A673 (cell line): ENCODE data around the gene TOGARAM1. TPM values are rescaled to one million over a fixed set of nuclear protein-coding genes. Genes with fewer than 3 reads are reported as not detected.

Experiments
- BruUV-seq: library from RNA; stranded (reverse); fragments of 400-500 nt; replicated peaks from 2 replicates; lab custom pipeline; 2021; lab: Mats Ljungman, UMichigan
- CTCF ChIA-PET: fragments of 300-600 bp; sonication (Branson Sonifier 250); formaldehyde crosslinking; loops from one replicate; lab custom pipeline; 2022; ENCODE audit warnings: antibody characterized with exemption; lab: Charles Lee
- POLR2A ChIA-PET: fragments of 300-600 bp; sonication (Branson Sonifier 250); formaldehyde crosslinking; loops from one replicate; lab custom pipeline; 2022; ENCODE audit warnings: antibody characterized with exemption; ENCODE audit not compliant: low non-redundant PET; lab: Charles Lee
- DNase-seq: peaks from one replicate; pipeline ENCODE4 v3.0.0-alpha.2; 2015; ENCODE audit warnings: low spot score
- H3K27ac ChIP-seq: fragments of 200-600 bp; sonication (generic); 2 replicates; pipeline ENCODE4 v1.5.1; 2016; ENCODE audit warnings: mixed run types, low read depth, mild to moderate bottlenecking, mixed read lengths, antibody characterized with exemption, low read length; ENCODE audit not compliant: poor library complexity, severe bottlenecking
- H3K27me3 ChIP-seq: fragments of 200-600 bp; sonication (generic); replicated peaks from 2 replicates; pipeline ENCODE4 v1.6.1; 2017; ENCODE audit warnings: mixed run types, low read depth, mild to moderate bottlenecking, mixed read lengths, antibody characterized with exemption, low read length; ENCODE audit not compliant: insufficient read depth, poor library complexity
- H3K36me3 ChIP-seq: fragments of 200-600 bp; sonication (generic); 2 replicates; pipeline ENCODE4 v1.6.1; 2016; ENCODE audit warnings: mixed run types, mild to moderate bottlenecking, mixed read lengths, antibody characterized with exemption, low read length; ENCODE audit not compliant: insufficient read depth, poor library complexity, severe bottlenecking
- H3K4me1 ChIP-seq: fragments of 200-600 bp; sonication (generic); 2 replicates; pipeline ENCODE4 v1.6.1; 2017; ENCODE audit warnings: mixed run types, mild to moderate bottlenecking, mixed read lengths, antibody characterized with exemption, low read length; ENCODE audit not compliant: insufficient read depth, poor library complexity, severe bottlenecking
- H3K4me3 ChIP-seq: fragments of 200-600 bp; sonication (generic); 2 replicates; pipeline ENCODE4 v1.5.1; 2016; ENCODE audit warnings: low read depth, mixed run types, mild to moderate bottlenecking, mixed read lengths, low read length; ENCODE audit not compliant: poor library complexity, severe bottlenecking
- H3K9me3 ChIP-seq: fragments of 200-600 bp; sonication (generic); 2 replicates; pipeline ENCODE4 v1.6.1; 2016; ENCODE audit warnings: mixed run types, low read depth, mild to moderate bottlenecking, mixed read lengths, antibody characterized with exemption, low read length; ENCODE audit not compliant: poor library complexity, severe bottlenecking
- CTCF ChIP-seq: fragments of 300-800, 200-600 bp; sonication (generic); conservative IDR thresholded peaks from 2 replicates; pipeline ENCODE4 v1.5.1; 2017; ENCODE audit warnings: low read depth, mild to moderate bottlenecking, antibody characterized with exemption, low read length, moderate library complexity, mixed read lengths
- EZH2 ChIP-seq: fragments of 200-600 bp; sonication (generic); IDR thresholded peaks from 2 replicates; pipeline ENCODE4 v1.6.1; 2017; ENCODE audit warnings: borderline replicate concordance, low read depth, mild to moderate bottlenecking, mixed read lengths, antibody characterized with exemption, low read length; ENCODE audit not compliant: poor library complexity, severe bottlenecking
- intact Hi-C: fragments of 100-400 bp; cut with micrococcal nuclease; formaldehyde crosslinking; loops from one replicate; pipeline ENCODE4 v1.10.0; 2022; ENCODE audit not compliant: unreplicated experiment
- total RNA-seq: library from RNA; stranded (reverse); gene quantifications from 2 replicates; pipeline ENCODE4 v1.2.3, GENCODE V29; 2021

Gene TOGARAM1
- total RNA-seq, 1 experiment from 2014 or later = 18.5 TPM

GRCh38 chr14:45041641-45042040, 79.7 kb downstream of the TOGARAM1 start:
- POLR2A ChIA-PET = no interaction called here

GRCh38 chr14:45044638-45045037, 82.6 kb downstream of the TOGARAM1 start:
- DNase-seq = no peak
- ChIA-PET CTCF (no interaction called here), POLR2A (no interaction called here)
- no peaks in the 10 kb centered on the region for H3K9me3 ChIP-seq
- no peaks in the 10 kb centered on the region for H3K27me3 ChIP-seq
- H3K4me3 ChIP-seq = no peak overlapping the region
- H3K27ac ChIP-seq = no peak overlapping the region
- TF ChIP-seq CTCF (no peak), EZH2 (no peak)
- intact Hi-C loops = no loop called here
- H3K4me1 ChIP-seq = no peaks in the 10 kb centered on the region
- BruUV-seq = no TSS peak
- peaks cover 6% of the 10 kb centered on the region for H3K36me3 ChIP-seq

More at GRCh38 chr14:45041641-45042040, 79.7 kb downstream of the TOGARAM1 start:
- intact Hi-C loops = no loop called here
- DNase-seq = no peak
- no TSS peak for BruUV-seq
- Histone ChIP-seq H3K27me3 (no peaks in the 10 kb centered on the region), H3K4me1 (no peaks in the 10 kb centered on the region), H3K27ac (no peak overlapping the region), H3K9me3 (peaks cover 14% of the 10 kb centered on the region), H3K36me3 (peaks cover 12% of the 10 kb centered on the region), H3K4me3 (no peak overlapping the region)
- TF ChIP-seq EZH2 = no peak
- no peak for TF ChIP-seq CTCF
- CTCF ChIA-PET = no interaction called here

- BruUV-seq = no TSS peak
- Histone ChIP-seq H3K4me1 (no peaks in the 10 kb centered on the region), H3K27me3 (no peaks in the 10 kb centered on the region), H3K4me3 (no peak overlapping the region), H3K27ac (no peak overlapping the region), H3K36me3 (peaks cover 6% of the 10 kb centered on the region), H3K9me3 (no peaks in the 10 kb centered on the region)
- intact Hi-C loops = no loop called here
- ChIA-PET CTCF (interaction anchor here (0.6 kb wide), 1 partner anchor 1770 kb away, joined by 4 read pairs; no protein-coding TSS in a partner anchor), POLR2A (no interaction called here)
- TF ChIP-seq CTCF (no peak), EZH2 (no peak)
- DNase-seq = no peak
These were observed 86.4 kb downstream of the TOGARAM1 start for GRCh38 chr14:45048385-45048784.
